HG03108 (cell line): ENCODE measurements around the gene GRPEL2.

Experiments
- ATAC-seq: cut with Tn5 transposase; IDR thresholded peaks from one replicate; pipeline ENCODE4 v1.9.1; 2021; ENCODE audit warnings: moderate library complexity; ENCODE audit not compliant: unreplicated experiment

The GRPEL2 gene

DNA sequence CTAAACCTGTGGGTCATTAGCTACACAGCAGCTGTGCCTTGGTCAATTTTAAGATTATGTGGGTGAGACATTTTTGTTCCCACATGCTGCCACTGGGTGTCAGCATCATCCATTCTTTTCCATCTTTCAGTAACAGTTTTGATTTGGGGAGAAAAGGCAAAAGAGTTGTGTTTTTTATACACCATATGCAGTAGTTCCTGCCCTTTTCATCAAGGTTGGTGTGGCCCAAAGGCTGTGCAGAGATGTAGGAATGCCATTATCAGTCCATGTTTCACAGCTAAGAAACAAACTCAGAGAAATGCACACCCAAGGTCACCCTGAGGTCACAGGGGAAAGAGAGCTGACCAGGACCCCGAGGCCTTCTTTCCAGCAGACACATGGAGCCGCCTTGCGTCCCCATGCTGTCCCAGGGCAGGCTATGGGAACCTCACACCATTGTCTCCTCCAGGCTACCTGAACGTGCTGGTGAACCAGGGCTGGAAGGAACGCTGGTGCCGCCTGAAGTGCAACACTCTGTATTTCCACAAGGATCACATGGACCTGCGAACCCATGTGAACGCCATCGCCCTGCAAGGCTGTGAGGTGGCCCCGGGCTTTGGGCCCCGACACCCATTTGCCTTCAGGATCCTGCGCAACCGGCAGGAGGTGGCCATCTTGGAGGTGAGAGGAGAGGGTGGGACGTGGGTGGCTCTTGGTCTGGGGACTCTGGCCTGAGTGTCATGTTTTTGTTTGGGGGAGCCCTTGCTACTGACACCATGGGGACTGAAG, 27.8 kb upstream of the GRPEL2 start:
- ATAC-seq, result no peak

DNA sequence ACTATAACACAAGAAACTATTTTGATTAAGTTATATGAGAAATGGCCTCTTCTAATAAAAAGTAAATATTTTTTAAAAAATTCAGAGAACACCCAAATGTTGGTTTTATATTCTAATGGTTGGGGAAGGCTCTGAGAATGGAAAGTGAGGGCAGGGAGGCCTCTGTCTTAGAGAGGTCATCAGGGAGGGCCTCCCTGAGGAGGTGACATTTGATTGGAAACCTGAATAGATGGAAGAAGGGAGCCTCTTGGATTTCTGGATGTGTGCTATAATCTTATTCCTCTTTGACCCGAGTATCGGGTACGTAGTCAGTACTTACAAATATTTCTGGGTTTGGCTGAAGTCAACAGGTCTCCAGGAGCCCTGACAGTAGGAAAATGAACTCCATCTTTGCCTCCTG, 26.1 kb upstream of the GRPEL2 start:
- ATAC-seq, result no peak

DNA sequence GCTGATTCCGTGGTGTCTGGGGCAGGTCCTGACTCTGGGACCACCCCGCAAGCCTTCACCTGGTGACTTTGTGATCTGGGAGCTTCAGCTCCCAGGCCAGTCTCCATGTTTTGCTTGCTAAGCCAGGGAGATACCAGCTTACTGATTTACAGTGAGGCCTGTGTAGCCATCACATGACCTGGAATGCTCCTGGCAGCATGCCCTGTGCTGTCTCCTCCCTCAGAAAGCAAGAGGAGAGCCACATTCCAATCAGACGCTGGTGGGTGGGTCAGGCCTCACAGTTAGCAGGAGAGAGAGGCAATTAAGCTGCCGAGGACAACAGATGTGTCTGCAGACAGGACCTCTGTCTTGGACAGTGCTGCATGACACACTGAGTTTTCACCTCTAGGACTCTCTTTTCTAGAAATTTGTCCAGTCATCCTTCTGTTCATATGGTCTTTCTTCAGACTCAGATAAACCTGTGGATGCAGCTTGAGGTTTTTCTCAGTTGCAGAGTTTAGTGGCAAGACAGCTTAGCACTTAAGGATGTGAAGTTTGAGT, 24.4 kb upstream of the GRPEL2 start:
- no peak for ATAC-seq

- no peak for ATAC-seq
Observed at GRCh38 chr5:149322518-149322917, 22.8 kb upstream of the GRPEL2 start.

GRCh38 chr5:149323210-149323609, 22.1 kb upstream of the GRPEL2 start:
- no peak for ATAC-seq

- no peak for ATAC-seq
Observed at GRCh38 chr5:149323621-149324205, 21.6 kb upstream of the GRPEL2 start.

DNA sequence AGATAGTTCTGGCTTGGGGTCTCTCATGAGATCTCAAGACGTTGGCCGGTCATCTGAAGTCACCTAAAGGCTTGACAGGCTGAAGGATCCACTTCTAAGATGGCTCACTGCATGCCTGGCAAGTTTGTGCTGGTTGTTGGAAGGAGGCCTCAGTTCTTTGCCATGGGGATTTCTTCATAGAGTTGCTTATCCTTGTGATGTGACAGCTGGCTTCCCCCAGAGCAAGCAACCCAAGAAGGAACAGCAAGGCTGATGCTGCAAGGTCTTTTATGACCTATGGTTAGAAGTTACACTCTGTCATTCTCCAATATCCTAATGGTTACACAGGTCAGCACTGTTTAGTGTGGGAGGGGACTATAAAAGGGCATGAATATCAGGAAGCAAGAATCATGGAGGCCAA, 20.7 kb upstream of the GRPEL2 start:
- no peak for ATAC-seq

GRCh38 chr5:149325166-149325735, 20.0 kb upstream of the GRPEL2 start:
- no peak for ATAC-seq

DNA sequence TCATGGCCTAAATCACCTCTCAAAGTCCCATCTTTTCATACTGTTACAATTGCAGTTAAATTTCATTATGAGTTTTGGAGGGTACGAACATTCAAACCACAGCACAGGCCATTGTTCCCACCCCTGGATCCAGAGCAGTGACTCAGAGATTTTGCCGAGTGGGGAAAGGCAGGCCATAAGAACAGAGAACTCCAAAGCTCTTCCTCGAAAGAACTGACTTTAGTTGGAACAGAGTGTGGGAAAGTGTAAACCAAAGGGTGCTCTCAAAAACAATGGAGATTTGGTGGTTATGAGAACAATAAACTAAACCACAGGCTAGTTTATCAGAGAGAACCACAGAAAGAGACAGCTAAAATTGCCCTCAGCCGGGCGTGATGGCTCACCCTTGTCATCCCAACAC, 19.4 kb upstream of the GRPEL2 start:
- no peak for ATAC-seq

DNA sequence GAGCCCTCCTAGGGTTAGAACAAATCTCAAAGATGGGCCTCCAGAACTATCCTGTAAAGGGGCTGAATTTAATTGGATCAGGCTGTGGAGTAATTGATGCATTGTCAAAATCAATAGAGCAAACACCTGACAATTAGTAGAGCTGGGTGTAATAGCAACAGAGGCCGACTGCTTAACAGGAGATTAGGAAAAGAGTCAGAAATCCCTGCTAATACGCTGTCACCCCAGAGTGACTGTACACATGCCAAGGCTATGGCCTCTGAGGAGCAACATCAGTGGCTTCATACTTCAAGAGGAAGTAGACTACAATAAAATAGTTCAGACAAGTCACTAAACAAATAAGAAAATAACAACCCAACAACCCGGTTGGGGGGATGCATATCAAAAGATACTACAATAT, 18.7 kb upstream of the GRPEL2 start:
- ATAC-seq, result no peak

- ATAC-seq, result no peak
Observed at GRCh38 chr5:149328177-149328576, 17.1 kb upstream of the GRPEL2 start.

- ATAC-seq, result no peak
Observed at GRCh38 chr5:149333711-149334443, 11.4 kb upstream of the GRPEL2 start.

- no peak for ATAC-seq
Observed at GRCh38 chr5:149337736-149338135, 7.6 kb upstream of the GRPEL2 start.

- no peak for ATAC-seq
Observed at GRCh38 chr5:149338364-149338763, 6.9 kb upstream of the GRPEL2 start.

GRCh38 chr5:149340920-149341319, 4.4 kb upstream of the GRPEL2 start:
- no peak for ATAC-seq

DNA sequence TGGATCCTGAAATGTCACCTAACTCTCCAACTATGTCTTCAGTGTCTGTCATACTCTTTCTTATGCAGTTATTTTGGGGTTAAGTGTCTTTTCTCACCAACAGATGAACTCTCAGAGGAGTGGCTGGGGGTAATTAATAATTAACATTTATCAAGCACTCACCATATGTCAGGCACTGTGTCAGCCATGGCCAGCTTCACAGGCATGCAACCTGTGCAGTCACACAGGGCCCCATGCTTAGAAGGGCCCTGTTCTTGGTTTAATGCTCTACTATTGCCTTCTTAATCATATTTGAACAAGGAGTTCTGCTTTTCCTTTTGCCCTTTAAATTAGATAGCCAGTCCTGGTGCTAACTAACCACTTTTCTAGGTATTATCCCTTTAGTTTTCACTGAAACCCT, 3.4 kb upstream of the GRPEL2 start:
- no peak for ATAC-seq

- no peak for ATAC-seq
Observed at GRCh38 chr5:149344151-149344550, 1.1 kb upstream of the GRPEL2 start.

- no peak for ATAC-seq
Observed at GRCh38 chr5:149345892-149346222, 558 bp downstream of the GRPEL2 start.

GRCh38 chr5:149348518-149348917, 3.2 kb downstream of the GRPEL2 start:
- no peak for ATAC-seq

DNA sequence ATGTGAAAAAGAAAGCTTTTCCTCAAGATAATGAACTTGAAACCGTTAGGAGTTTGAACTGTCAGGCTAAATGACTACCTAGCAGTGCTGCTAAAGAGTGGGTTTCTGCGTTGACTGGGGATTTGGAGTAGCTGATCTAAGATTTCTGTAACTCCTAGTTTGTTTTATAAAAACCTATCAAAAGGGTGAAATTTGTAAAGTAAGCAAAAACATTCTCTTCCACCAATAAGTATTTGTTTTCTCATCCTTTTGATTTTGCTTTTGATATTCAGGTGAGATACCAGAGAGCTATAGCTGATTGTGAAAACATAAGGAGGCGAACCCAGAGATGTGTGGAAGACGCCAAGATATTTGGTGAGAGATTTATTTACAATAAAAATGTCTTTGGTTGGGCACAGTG, 4.1 kb downstream of the GRPEL2 start:
- ATAC-seq, result no peak

- ATAC-seq, result no peak
Observed at GRCh38 chr5:149352169-149352568, 6.9 kb downstream of the GRPEL2 start.

GRCh38 chr5:149353911-149354310, 8.6 kb downstream of the GRPEL2 start:
- ATAC-seq, result no peak
